Effector memory CD8-positive, alpha-beta T cell (primary cell): ENCODE measurements around the gene SLC25A52.
"Not testable (repeated sequence)": the region's sequence is repeated elsewhere in the genome, so short reads cannot be mapped to it uniquely, and the experiment has no call there.

Source experiments
- ATAC-seq: fragments of 150-1000 bp; cut with Tn5 transposase; replicated peaks from 2 replicates; pipeline ENCODE4 v1.10.0; 2021; ENCODE audit warnings: mild to moderate bottlenecking, moderate library complexity
- DNase-seq, 3 experiments: peaks; one replicate each; pipeline ENCODE4 v3.0.0; 2021
- H3K27ac Mint-ChIP-seq, 2 donors: one replicate each; pipeline ENCODE4 v1.8.0; 2022; ENCODE audit warnings: mild to moderate bottlenecking in 2 of 2, mixed read lengths in 2 of 2, moderate library complexity in 2 of 2
- H3K27me3 Mint-ChIP-seq, 2 donors: one replicate each; pipeline ENCODE4 v1.8.0; 2022; ENCODE audit warnings: mixed read lengths in 2 of 2
- H3K36me3 Mint-ChIP-seq: one replicate; pipeline ENCODE4 v1.8.0; 2022; ENCODE audit warnings: mild to moderate bottlenecking, moderate library complexity, mixed read lengths; ENCODE audit not compliant: insufficient read depth
- H3K4me1 Mint-ChIP-seq, 2 donors: one replicate each; pipeline ENCODE4 v1.8.0; 2022; ENCODE audit warnings: low read depth in 2 of 2, mixed read lengths in 2 of 2
- H3K4me3 Mint-ChIP-seq, 2 donors: one replicate each; pipeline ENCODE4 v1.8.0; 2022; ENCODE audit warnings: mild to moderate bottlenecking in 2 of 2, mixed read lengths in 2 of 2, moderate library complexity in 2 of 2
- H3K9me3 Mint-ChIP-seq, 2 donors: one replicate each; pipeline ENCODE4 v1.8.0; 2022; ENCODE audit warnings: mixed read lengths in 2 of 2

Gene SLC25A52

DNA sequence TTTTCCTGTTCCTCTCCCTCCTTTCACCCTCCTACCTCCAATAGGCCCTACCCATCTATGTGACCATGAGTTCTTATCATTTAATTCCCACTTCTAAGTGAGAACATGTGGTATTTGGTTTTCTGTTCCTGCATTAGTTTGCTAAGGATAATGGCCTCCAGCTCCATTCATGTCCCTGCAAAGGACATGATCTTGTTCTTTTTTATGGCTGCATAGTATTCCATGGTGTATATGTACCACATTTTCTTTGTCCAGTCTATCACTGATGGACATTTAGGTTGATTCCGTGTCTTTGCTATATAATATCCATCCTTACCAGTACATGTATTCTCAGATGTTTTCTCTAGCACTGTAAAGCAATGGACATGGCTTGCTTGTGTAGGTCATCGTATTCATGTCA, 31.5 kb downstream of the SLC25A52 start:
- not testable (repeated sequence) for H3K4me3 Mint-ChIP-seq, ATAC-seq, H3K9me3 Mint-ChIP-seq, DNase-seq, H3K27ac Mint-ChIP-seq, H3K36me3 Mint-ChIP-seq, H3K4me1 Mint-ChIP-seq
- H3K27me3 Mint-ChIP-seq, result peaks cover 55 to 61% of the 10 kb centered on the region in 2 donors

DNA sequence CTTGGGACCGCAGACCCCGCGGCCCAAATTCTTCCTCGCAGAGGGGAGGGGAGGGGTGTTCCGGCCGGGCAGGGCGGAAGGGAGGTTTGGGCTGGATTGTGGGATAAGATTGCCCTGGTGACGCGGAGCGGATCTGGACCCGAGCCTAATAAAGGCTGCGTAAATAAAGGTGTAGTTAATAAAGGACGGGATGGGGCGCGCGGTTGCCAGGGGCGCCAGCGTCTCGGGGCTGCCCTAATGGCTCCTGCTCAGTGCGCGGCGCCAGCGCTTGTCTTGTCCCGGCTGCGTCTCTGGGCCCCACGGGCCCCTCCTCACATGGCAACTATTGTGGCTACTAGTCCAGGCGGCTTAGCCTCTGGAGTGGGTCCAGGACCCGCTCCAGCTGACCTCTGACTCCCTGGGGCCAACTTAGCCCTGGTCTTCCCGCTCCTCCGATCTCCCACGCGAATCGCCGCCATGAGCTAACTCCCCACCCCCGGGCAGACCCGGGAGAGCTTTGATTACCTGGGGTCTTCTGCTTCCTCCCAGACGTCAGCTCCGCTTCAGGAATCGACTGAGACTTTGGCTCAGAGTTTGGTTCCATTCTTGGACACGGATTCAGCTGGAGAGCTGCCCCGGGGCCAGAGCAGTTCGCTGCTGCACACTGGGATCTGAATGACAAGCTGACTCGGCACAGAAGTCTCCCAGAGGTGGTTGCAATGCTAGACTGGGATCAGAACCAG, 36.5 kb downstream of the SLC25A52 start:
- peak overlapping the region; percentile 52 to 53 for H3K4me3 Mint-ChIP-seq
- no peak overlapping the region for H3K27ac Mint-ChIP-seq

DNA sequence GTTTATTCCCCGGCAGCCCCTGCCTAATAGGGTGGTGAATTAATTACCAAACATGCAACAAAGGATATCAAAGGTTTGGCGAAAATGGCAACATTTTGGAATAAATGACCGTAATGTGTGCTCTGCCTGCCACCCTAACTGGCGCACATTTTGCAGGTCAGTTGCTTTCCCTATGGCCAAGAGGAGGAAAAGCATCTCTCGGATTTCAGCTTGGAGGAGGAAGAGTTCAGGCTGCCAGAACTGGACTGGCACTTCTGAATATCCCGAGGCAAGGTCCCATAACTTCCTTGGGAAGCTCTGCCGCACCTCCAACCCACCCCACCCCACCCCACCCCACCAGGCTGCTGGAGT, 37.1 kb downstream of the SLC25A52 start:
- peaks cover 0 to 8% of the 10 kb centered on the region in 2 donors for H3K9me3 Mint-ChIP-seq
- no peaks in the 10 kb centered on the region for H3K36me3 Mint-ChIP-seq
- H3K27ac Mint-ChIP-seq, result no peak overlapping the region
- no peak overlapping the region for H3K4me3 Mint-ChIP-seq
- ATAC-seq (no peak), DNase-seq (no peak)
- peaks cover 5 to 7% of the 10 kb centered on the region in 2 donors for H3K4me1 Mint-ChIP-seq
- H3K27me3 Mint-ChIP-seq, result peaks cover 33 to 50% of the 10 kb centered on the region in 2 donors

More for the DNA sequence above, 36.5 kb downstream of the SLC25A52 start:
- Mint-ChIP-seq H3K27me3 (peaks cover 35 to 50% of the 10 kb centered on the region in 2 donors), H3K36me3 (no peaks in the 10 kb centered on the region), H3K4me1 (peaks cover 5 to 7% of the 10 kb centered on the region in 2 donors), H3K9me3 (peaks cover 0 to 6% of the 10 kb centered on the region in 2 donors)
- ATAC-seq, result no peak
- DNase-seq, result no peak

DNA sequence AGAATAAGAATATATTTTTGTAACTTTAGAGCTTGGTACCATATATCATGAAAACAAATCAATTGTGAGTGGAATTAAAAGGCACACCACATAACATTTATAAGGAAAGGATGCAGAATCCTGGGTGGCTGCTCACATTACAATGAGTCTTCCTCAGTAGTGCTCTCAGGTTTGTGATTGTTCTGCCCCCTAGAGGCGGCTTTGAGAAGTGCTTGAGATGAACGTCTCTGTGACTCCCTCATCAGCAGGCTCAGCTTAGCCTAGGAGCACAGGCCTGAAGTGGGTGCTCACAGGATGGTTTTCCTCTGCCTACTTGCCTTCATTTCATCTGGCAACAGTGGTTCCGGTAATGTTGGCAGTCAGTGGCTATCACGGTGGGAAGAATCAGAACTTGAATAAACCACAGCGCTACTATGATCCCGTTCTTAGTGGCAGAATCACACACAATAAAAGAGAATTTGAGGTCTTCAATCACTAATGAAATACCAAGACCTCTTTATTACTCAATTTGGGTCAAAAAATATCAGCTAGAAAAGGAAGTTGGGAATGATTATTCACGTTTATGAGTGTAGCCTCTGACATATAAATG, 38.2 kb downstream of the SLC25A52 start:
- Mint-ChIP-seq H3K4me1 (peaks cover 4 to 5% of the 10 kb centered on the region in 2 donors), H3K27ac (no peak overlapping the region), H3K9me3 (peaks cover 0 to 8% of the 10 kb centered on the region in 2 donors), H3K27me3 (peaks cover 26 to 49% of the 10 kb centered on the region in 2 donors), H3K4me3 (no peak overlapping the region), H3K36me3 (no peaks in the 10 kb centered on the region)
- peak; percentile 80 for ATAC-seq
- peak; percentile 57 to 74 (median 57) for DNase-seq

DNA sequence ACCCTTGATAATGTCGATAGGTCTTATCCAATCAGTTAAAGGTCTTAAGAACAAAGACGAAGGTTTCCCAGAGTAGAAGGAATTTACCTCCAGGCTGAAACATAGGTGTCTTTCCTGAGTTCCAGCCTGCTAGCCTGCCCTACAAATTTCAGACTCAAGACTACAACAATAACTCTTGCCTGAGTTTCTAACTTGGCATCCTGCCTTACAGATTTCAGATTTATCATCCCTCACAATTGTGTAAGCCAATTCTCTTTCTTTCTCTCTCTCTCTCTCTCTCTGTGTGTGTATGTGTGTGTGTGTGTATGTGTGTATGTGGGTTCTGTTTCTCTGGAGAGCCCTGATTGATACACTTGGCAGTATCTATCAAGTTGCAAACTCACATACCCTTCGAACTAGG, 39.1 kb downstream of the SLC25A52 start:
- no peak for DNase-seq
- peaks cover 22 to 46% of the 10 kb centered on the region in 2 donors for H3K27me3 Mint-ChIP-seq
- no peak overlapping the region for H3K4me3 Mint-ChIP-seq
- peaks cover 0 to 8% of the 10 kb centered on the region in 2 donors for H3K9me3 Mint-ChIP-seq
- peaks cover 4 to 5% of the 10 kb centered on the region in 2 donors for H3K4me1 Mint-ChIP-seq
- no peak for ATAC-seq
- no peak overlapping the region for H3K27ac Mint-ChIP-seq
- no peaks in the 10 kb centered on the region for H3K36me3 Mint-ChIP-seq

DNA sequence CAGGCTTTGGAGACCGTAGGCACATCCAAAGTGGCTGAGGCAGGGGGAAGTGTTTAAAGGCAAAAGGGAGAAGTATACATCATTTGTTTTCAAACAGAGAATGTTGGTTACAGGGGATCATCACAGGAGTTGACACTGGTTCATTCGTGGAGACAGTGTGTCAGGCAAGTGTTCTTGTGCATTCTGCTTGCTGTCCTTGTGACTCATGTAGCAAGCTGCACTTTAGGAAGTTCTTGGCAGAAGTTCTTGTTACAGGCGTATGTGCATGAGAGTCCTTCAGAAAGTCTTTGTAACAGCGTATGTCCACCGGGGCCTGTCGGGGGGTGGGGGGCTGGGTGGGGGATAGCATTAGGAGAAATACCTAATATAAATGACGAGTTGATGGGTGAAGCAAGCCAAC, 39.8 kb downstream of the SLC25A52 start:
- Mint-ChIP-seq H3K4me1 (peaks cover 4 to 5% of the 10 kb centered on the region in 2 donors), H3K27ac (no peak overlapping the region), H3K27me3 (peaks cover 22 to 49% of the 10 kb centered on the region in 2 donors), H3K9me3 (peaks cover 0 to 8% of the 10 kb centered on the region in 2 donors), H3K36me3 (no peaks in the 10 kb centered on the region), H3K4me3 (no peak overlapping the region)
- ATAC-seq, result no peak
- no peak for DNase-seq

DNA sequence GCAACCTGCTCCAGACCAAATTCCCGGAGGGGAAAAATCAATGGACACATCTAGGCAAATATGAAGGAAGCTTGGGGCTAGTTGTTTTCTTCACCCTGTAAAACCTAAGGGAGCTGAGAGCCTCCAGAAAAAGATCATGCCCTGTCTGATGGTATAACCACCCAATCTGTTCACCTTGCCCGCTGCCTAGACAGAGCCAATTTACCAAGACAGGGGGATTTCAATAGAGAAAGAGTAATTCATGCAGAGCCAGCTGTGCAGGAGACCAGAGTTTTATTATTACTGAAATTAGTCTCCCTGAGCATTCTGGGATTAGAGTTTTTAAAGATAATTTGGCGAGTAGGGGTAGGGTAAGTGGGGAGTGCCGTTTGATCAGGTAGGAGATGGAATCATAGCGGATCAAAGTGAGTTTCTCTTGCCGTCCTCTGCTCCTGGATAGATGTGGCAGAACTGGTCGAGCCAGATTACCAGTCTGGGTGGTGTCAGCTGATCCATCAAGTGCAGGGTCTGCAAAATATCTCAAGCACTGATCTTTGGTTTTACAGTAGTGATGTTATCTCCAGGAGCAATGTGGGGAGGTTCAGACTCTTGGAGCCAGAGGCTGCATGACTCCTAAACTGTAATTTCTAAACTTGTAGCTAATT, 41.2 kb downstream of the SLC25A52 start:
- Mint-ChIP-seq H3K36me3 (no peaks in the 10 kb centered on the region), H3K9me3 (peaks cover 0 to 8% of the 10 kb centered on the region in 2 donors), H3K4me1 (peaks cover 4% of the 10 kb centered on the region in 2 donors), H3K4me3 (no peak overlapping the region), H3K27me3 (peaks cover 15 to 36% of the 10 kb centered on the region in 2 donors), H3K27ac (no peak overlapping the region)
- DNase-seq, result no peak
- no peak for ATAC-seq

DNA sequence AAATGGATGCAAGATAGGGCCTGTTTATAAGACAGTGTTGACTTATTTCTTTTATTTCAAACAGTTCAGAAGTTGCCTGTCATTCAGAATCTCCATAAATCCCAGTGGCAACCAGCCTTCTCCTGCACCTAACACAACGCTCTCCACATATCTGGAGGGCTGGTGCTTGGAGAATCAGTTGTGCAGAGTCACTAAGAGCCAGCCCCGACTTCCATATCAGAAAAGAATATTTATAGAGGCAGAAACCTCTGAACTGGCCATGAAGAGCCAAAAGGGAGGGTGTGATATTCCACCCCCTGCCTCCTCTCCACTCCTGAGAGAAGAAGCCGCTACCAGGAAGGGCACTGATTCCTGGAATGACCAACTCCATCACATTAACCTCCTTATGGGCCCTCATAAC, 42.3 kb downstream of the SLC25A52 start:
- Mint-ChIP-seq H3K4me1 (no peaks in the 10 kb centered on the region), H3K36me3 (no peaks in the 10 kb centered on the region), H3K27ac (no peak overlapping the region), H3K27me3 (peaks cover 4 to 25% of the 10 kb centered on the region in 2 donors), H3K9me3 (peaks cover 0 to 8% of the 10 kb centered on the region in 2 donors), H3K4me3 (no peak overlapping the region)
- DNase-seq (no peak), ATAC-seq (no peak)

DNA sequence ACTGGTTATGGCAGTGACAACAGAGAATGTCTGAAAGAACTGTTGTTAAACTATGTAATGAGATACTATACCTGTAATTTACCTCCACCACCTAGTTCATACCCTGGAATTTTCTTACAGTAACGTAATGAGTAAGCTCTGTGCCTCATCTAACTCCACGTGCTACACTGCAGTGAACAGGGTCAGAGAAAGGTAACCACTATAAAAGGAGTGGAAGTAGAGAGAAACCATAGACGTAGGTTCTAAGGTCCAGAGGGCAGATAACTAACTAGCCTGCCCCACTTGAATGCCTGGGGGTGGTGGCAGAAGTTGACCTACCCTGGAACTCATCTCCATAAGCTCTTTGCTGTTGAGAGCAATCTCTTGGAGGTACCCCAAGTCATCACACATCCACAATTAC, 44.3 kb downstream of the SLC25A52 start:
- Mint-ChIP-seq H3K27ac (no peak overlapping the region), H3K4me3 (no peak overlapping the region), H3K36me3 (no peaks in the 10 kb centered on the region), H3K9me3 (peaks cover 0 to 8% of the 10 kb centered on the region in 2 donors), H3K4me1 (no peaks in the 10 kb centered on the region), H3K27me3 (peaks cover 0 to 21% of the 10 kb centered on the region in 2 donors)
- DNase-seq (no peak), ATAC-seq (no peak)

DNA sequence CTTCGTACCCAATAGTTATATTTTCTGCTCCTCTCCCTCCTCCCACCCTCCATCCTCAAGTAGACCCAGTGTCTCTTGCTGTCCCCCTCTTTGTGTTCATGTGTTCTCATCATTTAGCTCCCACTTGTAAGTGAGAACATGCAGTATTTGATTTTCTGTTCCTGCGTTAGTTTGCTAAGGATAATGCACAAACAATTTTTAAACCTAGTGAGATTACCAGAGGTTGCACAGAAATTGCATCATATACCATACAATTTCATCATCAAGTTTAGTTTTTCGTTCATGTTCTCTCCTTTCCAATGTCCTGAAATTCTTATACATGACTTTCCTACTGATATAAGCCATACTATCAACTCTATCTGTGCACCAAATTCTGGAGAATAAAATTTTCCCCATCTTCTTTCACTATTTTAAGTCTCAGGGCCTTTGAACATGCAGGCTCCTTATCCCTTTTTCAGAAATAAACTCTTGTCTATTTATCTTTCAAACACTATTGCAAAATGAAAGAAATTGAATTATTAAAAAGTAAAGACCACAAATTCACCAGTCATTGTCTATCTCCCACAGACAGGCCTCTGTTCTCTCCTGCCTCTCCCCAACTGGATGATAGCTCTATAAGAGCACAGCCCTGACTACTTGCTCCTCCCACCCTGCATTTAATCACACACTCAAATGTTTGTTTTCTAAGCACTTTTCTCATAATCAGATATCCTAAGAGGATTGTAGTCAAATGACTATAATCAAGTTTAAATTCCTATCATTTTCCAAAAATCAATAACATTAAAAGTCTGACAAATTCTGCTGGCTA, 49.1 kb downstream of the SLC25A52 start:
- Mint-ChIP-seq H3K4me1 (no peaks in the 10 kb centered on the region), H3K9me3 (no peaks in the 10 kb centered on the region)
- no peak for ATAC-seq

DNA sequence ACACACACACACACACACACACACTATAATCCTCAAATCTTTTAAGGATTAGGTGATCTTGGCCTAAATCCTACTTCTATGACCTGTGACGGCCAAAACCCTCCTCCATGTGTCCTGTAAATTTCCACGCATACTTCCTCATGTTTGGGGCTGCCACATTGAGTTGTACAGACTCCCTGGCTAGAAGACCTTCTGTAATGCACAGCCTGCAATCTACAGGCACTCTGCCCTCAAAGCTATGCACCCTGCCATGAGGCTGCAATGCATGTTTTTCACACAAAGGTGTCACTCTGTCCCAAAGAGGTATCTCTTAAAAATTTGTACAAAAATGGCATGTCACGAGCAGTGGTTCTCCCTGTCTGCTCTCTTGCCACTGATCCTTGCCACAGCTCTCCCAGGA, 49.9 kb downstream of the SLC25A52 start:
- H3K36me3 Mint-ChIP-seq, result no peaks in the 10 kb centered on the region
- ATAC-seq, result no peak

More for the DNA sequence above, 49.1 kb downstream of the SLC25A52 start:
- H3K4me3 Mint-ChIP-seq, result no peak overlapping the region
- DNase-seq, result no peak
- peaks cover 0 to 8% of the 10 kb centered on the region in 2 donors for H3K27me3 Mint-ChIP-seq
- no peak overlapping the region for H3K27ac Mint-ChIP-seq
- H3K36me3 Mint-ChIP-seq, result no peaks in the 10 kb centered on the region

More for the DNA sequence above, 49.9 kb downstream of the SLC25A52 start:
- no peak for DNase-seq
- Mint-ChIP-seq H3K9me3 (no peaks in the 10 kb centered on the region), H3K27ac (no peak overlapping the region), H3K27me3 (peaks cover 0 to under 1% of the 10 kb centered on the region in 2 donors), H3K4me1 (no peaks in the 10 kb centered on the region), H3K4me3 (no peak overlapping the region)
